GM23338 (cell line): ENCODE data around the gene RGS2. TPM values are rescaled to one million over a fixed set of nuclear protein-coding genes. Genes with fewer than 3 reads are reported as not detected.

ENCODE experiments used
- ATAC-seq: fragments of 200-7000 bp; cut with Tn5 transposase; 3 replicates; pipeline ENCODE4 v1.9.1; 2020
- DNase-seq: peaks from one replicate; pipeline ENCODE4 v3.0.0-alpha.2; 2015; ENCODE audit warnings: low spot score
- H2AFZ ChIP-seq: fragments of 200-600 bp; sonication (generic); 2 replicates; pipeline ENCODE4 v1.8.0; 2016; ENCODE audit warnings: antibody characterized with exemption, mild to moderate bottlenecking, moderate library complexity
- H3F3A ChIP-seq: fragments of 200-600 bp; sonication (generic); replicated peaks from 2 replicates; pipeline ENCODE4 v1.8.0; 2017; ENCODE audit warnings: antibody characterized with exemption, mixed run types, low read depth
- H3K27ac ChIP-seq: fragments of 200-600 bp; sonication (generic); 2 replicates; pipeline ENCODE4 v1.6.1; 2016; ENCODE audit warnings: low read depth
- H3K27me3 ChIP-seq: fragments of 200-600 bp; sonication (generic); 2 replicates; pipeline ENCODE4 v1.8.0; 2016; ENCODE audit warnings: mild to moderate bottlenecking, mixed run types, moderate library complexity; ENCODE audit not compliant: insufficient read depth
- H3K36me3 ChIP-seq: fragments of 200-600 bp; sonication (generic); 2 replicates; pipeline ENCODE4 v1.8.0; 2016; ENCODE audit warnings: mild to moderate bottlenecking; ENCODE audit not compliant: insufficient read depth
- H3K4me1 ChIP-seq: fragments of 200-600 bp; sonication (generic); 2 replicates; pipeline ENCODE4 v1.8.0; 2016; ENCODE audit warnings: mild to moderate bottlenecking, moderate library complexity; ENCODE audit not compliant: insufficient read depth
- H3K4me2 ChIP-seq: fragments of 200-600 bp; sonication (generic); 2 replicates; pipeline ENCODE4 v1.7.1; 2017; ENCODE audit warnings: mixed run types
- H3K4me3 ChIP-seq: fragments of 200-600 bp; sonication (generic); 2 replicates; pipeline ENCODE4 v1.6.1; 2016; ENCODE audit warnings: mixed run types
- H3K79me2 ChIP-seq: fragments of 200-600 bp; sonication (generic); replicated peaks from 2 replicates; pipeline ENCODE4 v1.8.0; 2017; ENCODE audit warnings: mild to moderate bottlenecking; ENCODE audit not compliant: insufficient read depth
- H3K9me2 ChIP-seq: fragments of 200-600 bp; sonication (generic); 2 replicates; pipeline ENCODE4 v1.8.0; 2017; ENCODE audit not compliant: insufficient read depth
- H4K20me1 ChIP-seq: fragments of 200-600 bp; sonication (generic); replicated peaks from 2 replicates; pipeline ENCODE4 v1.8.0; 2017; ENCODE audit warnings: mild to moderate bottlenecking; ENCODE audit not compliant: insufficient read depth
- H3K27ac Mint-ChIP-seq: 2 replicates; pipeline ENCODE4 v1.8.0; 2020; ENCODE audit warnings: inconsistent platforms, mild to moderate bottlenecking, moderate library complexity, mixed read lengths
- H3K27me3 Mint-ChIP-seq: 3 replicates; pipeline ENCODE4 v1.8.0; 2022; ENCODE audit warnings: low read depth, mild to moderate bottlenecking, moderate library complexity, mixed read lengths, inconsistent platforms; ENCODE audit not compliant: insufficient read depth, poor library complexity
- H3K36me3 Mint-ChIP-seq: 3 replicates; pipeline ENCODE4 v1.8.0; 2021; ENCODE audit warnings: low read depth, mild to moderate bottlenecking, inconsistent platforms, moderate library complexity, mixed read lengths
- H3K4me1 Mint-ChIP-seq: 3 replicates; pipeline ENCODE4 v1.8.0; 2020; ENCODE audit warnings: mild to moderate bottlenecking, inconsistent platforms, mixed read lengths
- H3K4me3 Mint-ChIP-seq: 3 replicates; pipeline ENCODE4 v1.8.0; 2021; ENCODE audit warnings: moderate library complexity, mild to moderate bottlenecking, inconsistent platforms, mixed read lengths
- H3K9me3 Mint-ChIP-seq: 3 replicates; pipeline ENCODE4 v1.8.0; 2020; ENCODE audit warnings: moderate library complexity, mild to moderate bottlenecking, inconsistent platforms, mixed read lengths
- CREB1 ChIP-seq: fragments of 250-450 bp; sonication (Bioruptor Pico); IDR thresholded peaks from 2 replicates; pipeline ENCODE4 v1.5.0; 2020; ENCODE audit warnings: low read depth, mild to moderate bottlenecking, moderate library complexity
- CTCF ChIP-seq, 2 experiments: fragments of 200-600 bp in 1 of 2; sonication (generic) in 1 of 2; conservative IDR thresholded peaks; 2 replicates each; pipeline versions ENCODE4 v1.5.1 to v1.6.1; 2016 to 2017; ENCODE audit warnings: antibody characterized with exemption in 2 of 2, low read depth in 2 of 2, mild to moderate bottlenecking in 2 of 2, moderate library complexity in 1 of 2
- ETS1 ChIP-seq: IDR thresholded peaks from 2 replicates; pipeline ENCODE4 v1.6.1; 2016; ENCODE audit warnings: antibody characterized with exemption
- EZH2phosphoT487 ChIP-seq: fragments of 200-600 bp; sonication (generic); IDR thresholded peaks from one replicate; pipeline ENCODE4 v1.8.1; 2018; ENCODE audit warnings: antibody characterized with exemption; ENCODE audit not compliant: unreplicated experiment
- NANOG ChIP-seq: IDR thresholded peaks from 2 replicates; pipeline ENCODE4 v1.6.1; 2016; ENCODE audit warnings: antibody characterized with exemption, borderline replicate concordance
- REST ChIP-seq: IDR thresholded peaks from one replicate; pipeline ENCODE4 v1.6.1; 2018; ENCODE audit warnings: antibody characterized with exemption; ENCODE audit not compliant: unreplicated experiment
- STAT1 ChIP-seq: IDR thresholded peaks from one replicate; pipeline ENCODE4 v1.6.1; 2016; ENCODE audit warnings: antibody characterized with exemption; ENCODE audit not compliant: unreplicated experiment
- ZNF114 ChIP-seq: fragments of 250-450 bp; sonication (Bioruptor Pico); IDR thresholded peaks from 2 replicates; pipeline ENCODE4 v1.5.0; 2020; ENCODE audit warnings: mild to moderate bottlenecking, moderate library complexity
- ZNF331 ChIP-seq: fragments of 250-450 bp; sonication (Bioruptor Pico); IDR thresholded peaks from 2 replicates; pipeline ENCODE4 v1.5.0; 2020; ENCODE audit warnings: low read depth, mild to moderate bottlenecking, moderate library complexity
- polyA plus RNA-seq: library from polyadenylated mRNA; unstranded; fragments of >200 nt; fragmentation: Nextera tagmentation; extraction: Ambion mirVana; gene quantifications from 2 replicates; pipeline ENCODE4 v1.2.1, GENCODE V29; 2016
- total RNA-seq: library from RNA; depleted of rRNA; stranded (reverse); fragments of >200 nt; shearing (Covaris generic); gene quantifications from 2 replicates; pipeline ENCODE4 v1.2.3, GENCODE V29; 2014

RGS2 gene
- total and polyA plus RNA-seq, 2 experiments from 2014 or later: 13.8 to 24.8 TPM

GRCh38 chr1:192797143-192797542, 11.7 kb upstream of the RGS2 start:
- H3K27me3 Mint-ChIP-seq: peaks cover 7% of the 10 kb centered on the region
- H3K36me3 Mint-ChIP-seq: no peaks in the 10 kb centered on the region
- H3K4me2 ChIP-seq: no peak overlapping the region

GRCh38 chr1:192797891-192798290, 10.9 kb upstream of the RGS2 start:
- H4K20me1 ChIP-seq: no peaks in the 10 kb centered on the region
- ATAC-seq (no peak), DNase-seq (no peak)
- H3K27me3 ChIP-seq: no peaks in the 10 kb centered on the region
- Mint-ChIP-seq H3K36me3 (no peaks in the 10 kb centered on the region), H3K9me3 (no peaks in the 10 kb centered on the region), H3K27ac (no peak overlapping the region), H3K27me3 (peaks cover 7% of the 10 kb centered on the region), H3K4me3 (no peak overlapping the region), H3K4me1 (peaks cover 26% of the 10 kb centered on the region)
- peaks cover 20% of the 10 kb centered on the region for H3K4me1 ChIP-seq
- H3K79me2 ChIP-seq: no peaks in the 10 kb centered on the region
- TF ChIP-seq ZNF331 (CRISPR knock-in tag) (no peak), ETS1 (no peak), EZH2phosphoT487 (no peak), CTCF (conservative IDR thresholded peaks at IDR 0.05; ENCODE audit: low read depth in 2 of 2) (no peak), NANOG (no peak), REST (no peak), ZNF114 (CRISPR knock-in tag) (no peak)
- no peaks in the 10 kb centered on the region for H3K36me3 ChIP-seq
- H3F3A ChIP-seq: no peaks in the 10 kb centered on the region
- no peak overlapping the region for H2AFZ ChIP-seq
- H3K4me3 ChIP-seq: no peak overlapping the region
- no peaks in the 10 kb centered on the region for H3K9me2 ChIP-seq
- no peak overlapping the region for H3K27ac ChIP-seq
- no peak overlapping the region for H3K4me2 ChIP-seq

More at GRCh38 chr1:192797143-192797542, 11.7 kb upstream of the RGS2 start:
- Histone ChIP-seq H3K4me3 (no peak overlapping the region), H3K9me2 (no peaks in the 10 kb centered on the region), H2AFZ (no peak overlapping the region), H3K79me2 (no peaks in the 10 kb centered on the region), H3K4me1 (peaks cover 20% of the 10 kb centered on the region), H3K27me3 (no peaks in the 10 kb centered on the region), H4K20me1 (no peaks in the 10 kb centered on the region), H3F3A (no peaks in the 10 kb centered on the region), H3K36me3 (no peaks in the 10 kb centered on the region), H3K27ac (no peak overlapping the region)
- ATAC-seq: no peak
- Mint-ChIP-seq H3K4me3 (no peak overlapping the region), H3K27ac (no peak overlapping the region), H3K9me3 (no peaks in the 10 kb centered on the region), H3K4me1 (peaks cover 26% of the 10 kb centered on the region)
- DNase-seq: no peak
- TF ChIP-seq CTCF (conservative IDR thresholded peaks at IDR 0.05; ENCODE audit: low read depth in 2 of 2) (no peak), ZNF114 (CRISPR knock-in tag) (no peak), STAT1 (no peak), EZH2phosphoT487 (no peak), CREB1 (CRISPR knock-in tag) (no peak)
